ENCODE results near the gene SLC25A1. TPM values are rescaled to one million over a fixed set of nuclear protein-coding genes. Genes with fewer than 3 reads are reported as not detected.

Gene SLC25A1
- total RNA-seq, 1 donor from 2014 or later, result 54.8 TPM

GRCh38 chr22:19152942-19153883 is 25.3 kb downstream of the SLC25A1 start:
- Mint-ChIP-seq H3K9me3 (ENCODE audit: unreplicated experiment) (peaks cover 6% of the 10 kb centered on the region), H3K27ac (ENCODE audit: unreplicated experiment) (no peak overlapping the region), H3K27me3 (ENCODE audit: unreplicated experiment) (peaks cover 17% of the 10 kb centered on the region), H3K4me1 (ENCODE audit: low read depth, unreplicated experiment) (no peaks in the 10 kb centered on the region), H3K36me3 (ENCODE audit: unreplicated experiment) (peaks cover 11% of the 10 kb centered on the region), H3K4me3 (ENCODE audit: unreplicated experiment) (no peak overlapping the region)
- no peak for TF ChIP-seq CTCF (IDR thresholded peaks at IDR 0.05; ENCODE audit: partially characterized antibody, unreplicated experiment)
- DNase-seq, result no peak

GRCh38 chr22:19151329-19152191 is 27.0 kb downstream of the SLC25A1 start:
- no peak for TF ChIP-seq CTCF (IDR thresholded peaks at IDR 0.05; ENCODE audit: partially characterized antibody, unreplicated experiment)
- H3K36me3 Mint-ChIP-seq (ENCODE audit: unreplicated experiment), result peaks cover 11% of the 10 kb centered on the region
- no peak overlapping the region for H3K27ac Mint-ChIP-seq (ENCODE audit: unreplicated experiment)
- H3K4me1 Mint-ChIP-seq (ENCODE audit: low read depth, unreplicated experiment), result peaks cover 4% of the 10 kb centered on the region
- peaks cover 20% of the 10 kb centered on the region for H3K27me3 Mint-ChIP-seq (ENCODE audit: unreplicated experiment)
- peaks cover 8% of the 10 kb centered on the region for H3K9me3 Mint-ChIP-seq (ENCODE audit: unreplicated experiment)
- no peak overlapping the region for H3K4me3 Mint-ChIP-seq (ENCODE audit: unreplicated experiment)
- no peak for DNase-seq

- peaks cover 4% of the 10 kb centered on the region for H3K4me1 Mint-ChIP-seq (ENCODE audit: low read depth, unreplicated experiment)
- no peak overlapping the region for H3K4me3 Mint-ChIP-seq (ENCODE audit: unreplicated experiment)
- no peak overlapping the region for H3K27ac Mint-ChIP-seq (ENCODE audit: unreplicated experiment)
- peaks cover 11% of the 10 kb centered on the region for H3K9me3 Mint-ChIP-seq (ENCODE audit: unreplicated experiment)
- H3K27me3 Mint-ChIP-seq (ENCODE audit: unreplicated experiment), result peaks cover 22% of the 10 kb centered on the region
- peaks cover 16% of the 10 kb centered on the region for H3K36me3 Mint-ChIP-seq (ENCODE audit: unreplicated experiment)
- no peak for TF ChIP-seq CTCF (IDR thresholded peaks at IDR 0.05; ENCODE audit: partially characterized antibody, unreplicated experiment)
- DNase-seq, result no peak
Observed at GRCh38 chr22:19150482-19151328, 27.8 kb downstream of the SLC25A1 start.

- Mint-ChIP-seq H3K27ac (ENCODE audit: unreplicated experiment) (no peak within 1 kb of the TSS), H3K4me1 (ENCODE audit: low read depth, unreplicated experiment) (peaks cover 4% of the 10 kb centered on the region), H3K4me3 (ENCODE audit: unreplicated experiment) (no peak within 1 kb of the TSS), H3K9me3 (ENCODE audit: unreplicated experiment) (peaks cover 11% of the 10 kb centered on the region), H3K27me3 (ENCODE audit: unreplicated experiment) (peaks cover 22% of the 10 kb centered on the region), H3K36me3 (ENCODE audit: unreplicated experiment) (peaks cover 16% of the 10 kb centered on the region)
- TF ChIP-seq CTCF (IDR thresholded peaks at IDR 0.05; ENCODE audit: partially characterized antibody, unreplicated experiment), result no peak
- DNase-seq, result no peak
Observed at GRCh38 chr22:19149991-19150390, 28.5 kb downstream of the SLC25A1 start, which contains the start of gene GSC2. TSS of gene GSC2 (minus strand) at chr22:19150292. CDS start at chr22:19150283, 9 bp downstream.
